Right atrium auricular region (tissue), 2 donors: Measurements from ENCODE around the gene PRSS33. TPM values are rescaled to one million over a fixed set of nuclear protein-coding genes. Genes with fewer than 3 reads are reported as not detected.

ENCODE experiments used
- DNase-seq: peaks from one replicate; pipeline ENCODE4 v3.0.0-alpha.2; 2019; ENCODE audit warnings: low spot score
- H3K27ac ChIP-seq, 2 donors: fragments of 200-600 bp; sonication (generic); 1 replicate in 1 of 2; 2 replicates in 1 of 2; pipeline ENCODE4 v1.5.1; 2016 to 2019
- H3K27me3 ChIP-seq, 2 donors: fragments of 200-600 bp; sonication (generic); one replicate each; pipeline versions ENCODE4 v1.5.1 to v1.6.0; 2017 to 2019
- H3K36me3 ChIP-seq: fragments of 200-600 bp; sonication (generic); one replicate; pipeline ENCODE4 v1.5.1; 2016
- H3K4me1 ChIP-seq, 2 donors: fragments of 200-600 bp; sonication (generic); one replicate each; pipeline versions ENCODE4 v1.5.1 to v1.6.0; 2017 to 2019
- H3K4me3 ChIP-seq, 2 donors: fragments of 200-600 bp; sonication (generic); 1 replicate in 1 of 2; 2 replicates in 1 of 2; pipeline ENCODE4 v1.5.1; 2017 to 2019; ENCODE audit warnings: mild to moderate bottlenecking in 1 of 2, moderate library complexity in 1 of 2
- H3K9me3 ChIP-seq, 2 donors: fragments of 200-600 bp; sonication (generic); one replicate each; pipeline ENCODE4 v1.5.1; 2019
- CTCF ChIP-seq, 2 donors: fragments of 200-600 bp; sonication (generic); IDR thresholded peaks; one replicate each; pipeline ENCODE4 v1.5.1; 2019; ENCODE audit warnings: antibody characterized with exemption in 2 of 2
- total RNA-seq, 2 donors: library from RNA; depleted of rRNA; stranded (reverse); fragments of >200 nt; gene quantifications; one replicate each; pipeline ENCODE4 v1.1.0, GENCODE V29; 2016

The PRSS33 gene
- total RNA-seq, 2 donors from 2014 or later: not detected

GRCh38 chr16:2771496-2772402 lies 15.6 kb downstream of the PRSS33 start:
- no peak for DNase-seq
- H3K27me3 ChIP-seq: no peaks in the 10 kb centered on the region
- no peaks in the 10 kb centered on the region for H3K9me3 ChIP-seq
- H3K4me3 ChIP-seq: no peak overlapping the region
- no peak for TF ChIP-seq CTCF (IDR thresholded peaks at IDR 0.05)
- H3K4me1 ChIP-seq: peaks cover 3 to 42% of the 10 kb centered on the region in 2 donors
- peaks cover 63% of the 10 kb centered on the region for H3K36me3 ChIP-seq
- H3K27ac ChIP-seq: no peak overlapping the region

GRCh38 chr16:2770057-2770951 lies 17.1 kb downstream of the PRSS33 start:
- no peak for TF ChIP-seq CTCF (IDR thresholded peaks at IDR 0.05)
- H3K4me3 ChIP-seq: no peak overlapping the region
- H3K9me3 ChIP-seq: no peaks in the 10 kb centered on the region
- H3K27me3 ChIP-seq: no peaks in the 10 kb centered on the region
- peaks cover 77% of the 10 kb centered on the region for H3K36me3 ChIP-seq
- DNase-seq: no peak
- H3K27ac ChIP-seq: no peak overlapping the region
- peaks cover 3 to 29% of the 10 kb centered on the region in 2 donors for H3K4me1 ChIP-seq

- DNase-seq: no peak
- Histone ChIP-seq H3K4me1 (peaks cover 3 to 25% of the 10 kb centered on the region in 2 donors), H3K36me3 (peaks cover 84% of the 10 kb centered on the region), H3K9me3 (no peaks in the 10 kb centered on the region), H3K27ac (no peak overlapping the region), H3K27me3 (no peaks in the 10 kb centered on the region), H3K4me3 (no peak overlapping the region)
- TF ChIP-seq CTCF (IDR thresholded peaks at IDR 0.05): no peak
Measured at GRCh38 chr16:2769675-2770056, 17.7 kb downstream of the PRSS33 start.

GRCh38 chr16:2769100-2769529 lies 18.2 kb downstream of the PRSS33 start:
- peaks cover 89% of the 10 kb centered on the region for H3K36me3 ChIP-seq
- H3K4me1 ChIP-seq: peaks cover 3 to 20% of the 10 kb centered on the region in 2 donors
- H3K27me3 ChIP-seq: no peaks in the 10 kb centered on the region
- H3K9me3 ChIP-seq: no peaks in the 10 kb centered on the region
- no peak overlapping the region for H3K27ac ChIP-seq
- no peak for TF ChIP-seq CTCF (IDR thresholded peaks at IDR 0.05)
- no peak for DNase-seq
- no peak overlapping the region for H3K4me3 ChIP-seq

GRCh38 chr16:2768403-2769089 lies 18.8 kb downstream of the PRSS33 start:
- DNase-seq: no peak
- H3K4me1 ChIP-seq: peaks cover 3 to 20% of the 10 kb centered on the region in 2 donors
- no peak overlapping the region for H3K27ac ChIP-seq
- H3K27me3 ChIP-seq: no peaks in the 10 kb centered on the region
- no peak overlapping the region for H3K4me3 ChIP-seq
- H3K36me3 ChIP-seq: peaks cover 95% of the 10 kb centered on the region
- TF ChIP-seq CTCF (IDR thresholded peaks at IDR 0.05): no peak
- no peaks in the 10 kb centered on the region for H3K9me3 ChIP-seq
